Gastrocnemius medialis (tissue), 4 donors: ENCODE results near the gene KATNB1. TPM values are rescaled to one million over a fixed set of nuclear protein-coding genes. Genes with fewer than 3 reads are reported as not detected.

ENCODE experiments used
- ATAC-seq, 2 donors: fragments of 150-250 bp; one replicate each; pipeline ENCODE4 v1.9.1; 2016
- DNase-seq, 2 donors: peaks; one replicate each; pipeline ENCODE4 v3.0.0-alpha.2; 2019
- H3K27ac ChIP-seq, 4 donors: fragments of 200-600 bp; sonication (generic); 1 replicate in 1 of 4; 2 replicates in 3 of 4; pipeline ENCODE4 v1.5.1; 2016 to 2018; ENCODE audit warnings: mild to moderate bottlenecking in 2 of 4, moderate library complexity in 1 of 4
- H3K27me3 ChIP-seq, 3 donors: fragments of 200-600 bp; sonication (generic) in 2 of 3; 1 replicate in 1 of 3; 2 replicates in 2 of 3; pipeline versions ENCODE4 v1.5.1 to v1.6.0; 2016 to 2019; ENCODE audit warnings: mild to moderate bottlenecking in 1 of 3, moderate library complexity in 1 of 3
- H3K36me3 ChIP-seq, 2 donors: fragments of 200-600 bp; sonication (generic) in 1 of 2; one replicate each; pipeline ENCODE4 v1.5.1; 2017 to 2018
- H3K4me1 ChIP-seq, 2 donors: fragments of 200-600 bp; sonication (generic) in 1 of 2; one replicate each; pipeline ENCODE4 v1.5.1; 2016 to 2017; ENCODE audit warnings: mild to moderate bottlenecking in 2 of 2
- H3K4me3 ChIP-seq, 4 donors: fragments of 200-600 bp; sonication (generic) in 3 of 4; 1 replicate in 1 of 4; 2 replicates in 3 of 4; pipeline ENCODE4 v1.5.1; 2016 to 2019; ENCODE audit warnings: mild to moderate bottlenecking in 2 of 4
- H3K9me3 ChIP-seq, 3 donors: fragments of 200-600 bp; sonication (generic) in 2 of 3; 1 replicate in 1 of 3; 2 replicates in 2 of 3; pipeline ENCODE4 v1.5.1; 2016 to 2019
- CTCF ChIP-seq, 5 experiments: fragments of 450-650 bp in 3 of 5; fragments of 200-600 bp in 2 of 5; sonication (generic) in 2 of 5; IDR thresholded peaks in 4 of 5; conservative IDR thresholded peaks in 1 of 5; 1 replicate in 4 of 5; 2 replicates in 1 of 5; pipeline ENCODE4 v1.5.1; 2016 to 2019; ENCODE audit warnings: antibody characterized with exemption in 5 of 5, mild to moderate bottlenecking in 3 of 5, moderate library complexity in 3 of 5
- POLR2A ChIP-seq, 2 donors: fragments of 450-650 bp; IDR thresholded peaks; one replicate each; pipeline ENCODE4 v1.6.1; 2017; ENCODE audit warnings: antibody characterized with exemption in 2 of 2, mild to moderate bottlenecking in 2 of 2, moderate library complexity in 2 of 2
- in situ Hi-C, 4 donors: fragments of 200-750 bp; cut with MboI; loops; one replicate each; pipeline versions ENCODE4 v1.15.0 to v1.8.0; 2017; ENCODE audit warnings: low sequenced_read_pairs in 4 of 4
- intact Hi-C: fragments of 100-400 bp; cut with DNase I; formaldehyde crosslinking; loops from one replicate; pipeline ENCODE4 v1.15.1; 2023; ENCODE audit warnings: low total_unique reads
- total RNA-seq, 4 donors: library from RNA; depleted of rRNA; stranded (reverse); fragments of >200 nt; gene quantifications; one replicate each; pipeline versions ENCODE4 v1.1.0 to v1.2.3, GENCODE V29; 2016

The KATNB1 gene
- total RNA-seq, 4 donors from 2014 or later: 10.7 to 18.0 (median 14.2) TPM

- Histone ChIP-seq H3K27me3 (no peaks in the 10 kb centered on the region), H3K27ac (no peak overlapping the region), H3K4me3 (no peak overlapping the region), H3K9me3 (no peaks in the 10 kb centered on the region), H3K4me1 (no peaks in the 10 kb centered on the region), H3K36me3 (peaks cover 0 to 17% of the 10 kb centered on the region in 2 donors)
- peak; percentile 4 to 10 for ATAC-seq
- TF ChIP-seq POLR2A (IDR thresholded peaks at IDR 0.05) (no peak), CTCF (IDR thresholded peaks at IDR 0.05 in 4 of 5, conservative IDR thresholded peaks at IDR 0.05 in 1 of 5) (no peak)
- in situ Hi-C loops: loop anchor here in 2 of 4 donors (10.0 to 25.0 kb wide), 2 partner anchors 248 to 256 kb away; partner anchors contain the start of genes USB1 (in 2 of the 2) and ZNF319 (in 2 of the 2)
- DNase-seq: no peak
- intact Hi-C loops: loop anchor here (1.0 to 2.0 kb wide), 2 partner anchors 107 to 244 kb away; partner anchors contain the start of genes USB1 and ZNF319
Measured at GRCh38 chr16:57756424-57757325, 21.1 kb downstream of the KATNB1 start.

- in situ Hi-C loops: loop anchor here in 2 of 4 donors (10.0 to 25.0 kb wide), 2 partner anchors 247 to 255 kb away; partner anchors contain the start of genes USB1 (in 2 of the 2) and ZNF319 (in 2 of the 2)
- Histone ChIP-seq H3K4me3 (no peak overlapping the region), H3K4me1 (no peaks in the 10 kb centered on the region), H3K27me3 (no peaks in the 10 kb centered on the region), H3K36me3 (peaks cover 0 to 17% of the 10 kb centered on the region in 2 donors), H3K9me3 (no peaks in the 10 kb centered on the region), H3K27ac (peak overlapping the region in 2 of 4 donors; percentile 13 to 46)
- TF ChIP-seq POLR2A (IDR thresholded peaks at IDR 0.05) (no peak), CTCF (IDR thresholded peaks at IDR 0.05 in 4 of 5, conservative IDR thresholded peaks at IDR 0.05 in 1 of 5) (peak; percentile 89 to 98 (median 93))
- ATAC-seq (peak; percentile 89 to 96), DNase-seq (peak; percentile 65 to 76)
- intact Hi-C loops: loop anchor here (1.0 to 2.0 kb wide), 2 partner anchors 106 to 243 kb away; partner anchors contain the start of genes USB1 and ZNF319
Measured at GRCh38 chr16:57757326-57757786, 21.8 kb downstream of the KATNB1 start.

- no peak for TF ChIP-seq CTCF (IDR thresholded peaks at IDR 0.05 in 4 of 5, conservative IDR thresholded peaks at IDR 0.05 in 1 of 5)
- TF ChIP-seq POLR2A (IDR thresholded peaks at IDR 0.05): no peak
- Histone ChIP-seq H3K27ac (peak overlapping the region in 3 of 4 donors; percentile 13 to 54 (median 46)), H3K36me3 (peaks cover 0 to 17% of the 10 kb centered on the region in 2 donors), H3K27me3 (no peaks in the 10 kb centered on the region), H3K4me1 (no peaks in the 10 kb centered on the region), H3K4me3 (no peak overlapping the region), H3K9me3 (no peaks in the 10 kb centered on the region)
- intact Hi-C loops (loop anchor here (1.0 to 2.0 kb wide), 2 partner anchors 105 to 243 kb away; partner anchors contain the start of genes USB1 and ZNF319), in situ Hi-C loops (loop anchor here in 2 of 4 donors (10.0 to 25.0 kb wide), 2 partner anchors 247 to 254 kb away; partner anchors contain the start of genes USB1 (in 2 of the 2) and ZNF319 (in 2 of the 2))
- ATAC-seq (no peak), DNase-seq (no peak)
Measured at GRCh38 chr16:57757883-57758282, 22.3 kb downstream of the KATNB1 start.

- Histone ChIP-seq H3K27ac (peak overlapping the region in 2 of 4 donors; percentile 46 to 54), H3K9me3 (no peaks in the 10 kb centered on the region), H3K4me1 (no peaks in the 10 kb centered on the region), H3K36me3 (peaks cover 0 to 14% of the 10 kb centered on the region in 2 donors), H3K4me3 (no peak overlapping the region), H3K27me3 (no peaks in the 10 kb centered on the region)
- DNase-seq (no peak), ATAC-seq (no peak)
- TF ChIP-seq POLR2A (IDR thresholded peaks at IDR 0.05) (no peak), CTCF (IDR thresholded peaks at IDR 0.05 in 4 of 5, conservative IDR thresholded peaks at IDR 0.05 in 1 of 5) (no peak)
- in situ Hi-C loops (loop anchor here in 2 of 4 donors (10.0 to 25.0 kb wide), 2 partner anchors 246 to 254 kb away; partner anchors contain the start of genes USB1 (in 2 of the 2) and ZNF319 (in 2 of the 2)), intact Hi-C loops (no loop called here)
Measured at GRCh38 chr16:57758331-57759117, 23.0 kb downstream of the KATNB1 start.
